NCI-H2029 treated with DMSO at 0.1 percent for 48 hours (cell line): ENCODE results near the gene SRGAP1.
"Not testable (repeated sequence)": the region's sequence is repeated elsewhere in the genome, so short reads cannot be mapped to it uniquely, and the experiment has no call there.

ENCODE experiments used
- DNase-seq: peaks from one replicate; lab custom pipeline; 2025; lab: John Stamatoyannopoulos, UW

The SRGAP1 gene

DNA sequence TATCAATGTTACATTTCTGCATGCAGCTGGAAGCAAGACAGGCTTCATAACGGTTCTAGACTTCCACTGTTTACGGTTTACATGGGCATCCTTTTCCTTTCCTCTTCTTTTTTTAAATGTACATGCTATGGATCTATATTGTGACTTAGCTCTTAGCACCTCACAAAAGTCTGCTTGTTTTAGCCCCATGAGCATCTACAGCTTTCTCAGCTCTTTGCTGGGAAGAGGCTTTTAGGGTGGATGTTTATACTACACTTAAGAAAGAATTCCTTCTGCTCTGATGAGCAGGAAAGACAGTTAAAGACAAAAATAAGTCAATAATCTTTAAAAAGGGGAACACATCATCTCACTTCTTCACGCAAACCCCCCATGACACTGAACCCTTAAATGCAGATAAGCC is 326.2 kb downstream of the SRGAP1 start:
- no peak for DNase-seq

DNA sequence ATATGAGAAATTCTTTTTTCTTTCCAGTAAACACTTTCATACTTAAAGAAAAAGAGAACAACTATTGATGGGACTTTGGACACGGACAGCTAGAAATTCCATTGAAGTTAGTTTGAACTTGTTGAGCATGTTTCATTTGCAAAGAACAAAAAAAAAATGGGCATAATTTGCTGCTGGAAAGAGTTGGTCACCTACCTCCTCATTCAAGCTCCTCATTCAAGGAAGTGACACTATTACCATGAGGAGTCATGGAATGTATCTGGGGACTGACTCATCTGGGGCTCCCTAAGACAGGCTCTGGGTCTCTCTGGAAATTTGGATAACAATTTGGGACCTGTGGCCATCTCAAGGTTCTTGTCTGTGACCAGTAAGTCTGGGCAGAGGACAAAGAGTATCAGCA is 327.2 kb downstream of the SRGAP1 start:
- DNase-seq, result no peak

DNA sequence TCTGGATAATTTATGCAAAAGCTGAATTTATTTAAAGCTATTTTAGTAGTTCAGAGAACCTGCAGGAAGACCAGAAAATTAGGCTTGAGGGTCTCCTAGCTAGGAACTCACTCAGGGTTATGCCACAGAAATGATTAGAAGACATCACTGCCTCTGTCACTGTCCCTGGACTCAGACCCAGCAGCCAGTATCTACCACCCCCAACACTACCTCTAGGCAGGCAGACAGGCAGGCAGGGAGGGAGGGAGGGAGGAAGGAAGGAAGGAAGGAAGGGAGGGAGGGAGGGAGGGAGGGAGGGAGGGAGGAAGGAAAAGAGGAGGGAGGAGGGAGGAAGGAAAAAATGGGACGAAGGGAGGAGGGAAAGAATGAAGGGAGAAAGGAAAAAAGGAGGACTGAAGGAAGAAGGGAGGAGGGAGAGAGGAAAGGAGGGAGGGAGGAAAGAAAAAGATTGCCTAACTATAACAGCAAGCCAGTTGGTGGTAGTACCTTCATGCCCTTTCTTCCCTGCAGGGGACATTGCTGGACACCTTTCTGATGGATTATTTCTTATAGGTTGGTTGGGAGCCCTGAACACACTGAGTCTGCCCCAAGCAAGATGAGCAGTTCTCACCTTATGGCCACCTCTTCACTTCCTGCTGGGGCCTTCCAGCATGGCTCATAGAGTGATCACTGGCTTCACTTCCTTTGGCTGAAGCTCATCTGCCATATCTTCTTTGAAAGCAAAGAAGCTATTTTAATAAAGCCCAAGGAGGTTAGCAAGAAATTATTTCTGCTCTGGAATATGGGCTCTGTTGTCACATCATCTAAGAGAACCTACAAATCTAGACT is 327.9 kb downstream of the SRGAP1 start:
- DNase-seq, result no peak

DNA sequence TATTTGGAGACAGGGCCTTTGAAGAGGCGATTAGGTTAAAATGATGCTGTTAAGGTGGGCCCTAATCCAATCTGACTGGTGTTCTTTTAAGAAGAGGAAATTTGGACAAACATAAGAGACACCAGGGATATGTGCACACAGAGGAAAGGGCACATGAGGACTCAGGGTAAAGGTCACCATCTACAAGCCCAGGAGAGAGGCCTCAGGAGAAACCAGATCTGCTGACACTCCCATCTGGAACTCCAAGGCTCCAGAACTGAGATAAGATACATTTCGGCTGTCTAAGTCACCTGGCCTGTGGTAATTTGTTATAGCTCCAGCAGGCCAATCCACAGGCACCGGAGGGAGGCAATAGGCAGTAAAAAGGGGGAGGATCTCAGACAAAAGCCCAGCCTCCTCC is 329.0 kb downstream of the SRGAP1 start:
- DNase-seq, result no peak

DNA sequence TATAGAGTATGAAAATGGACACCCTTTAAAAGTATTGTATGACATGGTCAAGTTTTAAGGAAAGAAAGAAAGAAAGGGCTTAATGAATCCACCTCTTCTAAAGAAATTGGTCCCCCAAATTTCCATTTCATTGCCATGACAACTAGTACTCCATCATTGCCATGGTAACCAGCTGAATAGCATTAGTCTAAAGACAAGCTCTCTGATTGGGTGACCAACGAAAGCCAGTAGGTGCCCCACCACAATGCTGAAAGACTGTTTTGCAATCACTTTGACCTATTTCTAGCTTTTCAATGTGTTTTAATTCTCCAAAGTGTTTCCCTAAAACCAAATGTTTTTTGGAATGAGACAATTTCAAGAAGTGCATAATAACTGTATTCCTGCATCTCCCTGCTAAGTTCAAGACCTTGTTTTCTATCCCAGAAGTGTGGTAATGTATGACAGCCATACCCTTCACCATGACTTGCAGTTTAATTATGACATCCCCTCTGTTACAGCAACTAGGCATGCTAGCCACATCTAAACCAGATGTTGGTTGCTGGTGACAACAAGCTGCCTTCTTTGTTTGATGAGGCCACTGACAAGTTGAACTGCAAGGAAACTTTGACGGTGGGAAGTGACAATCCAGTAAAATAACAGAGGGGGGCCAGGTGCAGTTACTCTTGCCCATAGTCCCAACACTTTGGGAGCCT is 330.9 kb downstream of the SRGAP1 start:
- DNase-seq, result no peak

DNA sequence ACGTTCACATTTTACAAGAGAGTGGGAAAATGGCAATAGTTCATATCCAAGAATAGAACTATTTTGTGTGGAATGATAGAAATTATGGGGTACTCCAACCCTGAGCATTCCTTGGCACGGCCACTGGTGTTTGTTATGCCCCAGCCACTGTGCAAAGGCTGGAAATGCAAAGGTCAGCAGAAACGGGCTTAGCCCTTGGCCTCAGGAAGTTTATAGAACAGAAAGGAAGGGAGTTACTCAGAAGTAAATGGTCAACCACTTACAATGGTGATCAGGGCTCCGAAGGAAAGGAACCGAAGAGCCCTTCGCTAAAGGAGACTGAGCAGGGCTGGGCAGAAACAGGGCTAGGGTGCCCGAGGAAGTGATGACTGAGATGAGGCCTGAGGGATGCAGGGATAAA is 332.5 kb downstream of the SRGAP1 start:
- no peak for DNase-seq

DNA sequence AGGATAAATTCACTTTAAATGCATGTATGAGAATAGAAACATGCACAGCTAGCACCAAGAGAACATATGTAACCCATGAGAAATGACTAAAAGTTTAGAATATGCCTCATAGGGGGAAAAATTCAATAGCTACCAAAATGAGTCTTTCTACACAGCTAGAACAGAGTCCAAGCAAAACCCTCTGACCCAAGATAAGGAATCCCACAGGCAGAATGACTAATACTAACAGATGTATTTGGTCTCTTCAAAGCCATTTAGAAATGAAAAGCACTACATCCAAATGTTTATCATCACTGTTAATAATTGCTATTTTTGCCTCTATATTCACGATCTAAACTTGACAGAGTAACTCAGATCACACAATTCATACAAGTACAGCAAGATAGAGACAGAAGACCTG is 333.6 kb downstream of the SRGAP1 start:
- no peak for DNase-seq

DNA sequence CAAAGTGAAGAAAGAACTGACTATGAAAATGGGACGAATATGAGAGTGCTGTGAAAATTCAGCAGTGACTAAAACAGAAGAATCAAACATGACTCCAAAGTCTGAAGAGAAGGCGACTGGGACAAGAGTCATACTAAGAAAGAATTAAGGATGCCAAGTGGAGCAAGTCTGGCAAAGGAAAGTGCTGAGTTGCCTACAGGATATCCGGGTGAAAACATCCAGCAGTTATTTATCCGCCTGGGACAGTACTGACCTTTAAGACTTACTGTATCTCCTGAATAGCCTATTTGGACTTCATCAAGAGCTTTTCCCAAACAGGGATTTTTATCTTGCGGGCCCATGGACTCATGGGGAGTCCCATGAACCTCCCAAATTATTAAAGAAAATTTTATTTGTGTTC is 336.5 kb downstream of the SRGAP1 start:
- DNase-seq, result no peak

DNA sequence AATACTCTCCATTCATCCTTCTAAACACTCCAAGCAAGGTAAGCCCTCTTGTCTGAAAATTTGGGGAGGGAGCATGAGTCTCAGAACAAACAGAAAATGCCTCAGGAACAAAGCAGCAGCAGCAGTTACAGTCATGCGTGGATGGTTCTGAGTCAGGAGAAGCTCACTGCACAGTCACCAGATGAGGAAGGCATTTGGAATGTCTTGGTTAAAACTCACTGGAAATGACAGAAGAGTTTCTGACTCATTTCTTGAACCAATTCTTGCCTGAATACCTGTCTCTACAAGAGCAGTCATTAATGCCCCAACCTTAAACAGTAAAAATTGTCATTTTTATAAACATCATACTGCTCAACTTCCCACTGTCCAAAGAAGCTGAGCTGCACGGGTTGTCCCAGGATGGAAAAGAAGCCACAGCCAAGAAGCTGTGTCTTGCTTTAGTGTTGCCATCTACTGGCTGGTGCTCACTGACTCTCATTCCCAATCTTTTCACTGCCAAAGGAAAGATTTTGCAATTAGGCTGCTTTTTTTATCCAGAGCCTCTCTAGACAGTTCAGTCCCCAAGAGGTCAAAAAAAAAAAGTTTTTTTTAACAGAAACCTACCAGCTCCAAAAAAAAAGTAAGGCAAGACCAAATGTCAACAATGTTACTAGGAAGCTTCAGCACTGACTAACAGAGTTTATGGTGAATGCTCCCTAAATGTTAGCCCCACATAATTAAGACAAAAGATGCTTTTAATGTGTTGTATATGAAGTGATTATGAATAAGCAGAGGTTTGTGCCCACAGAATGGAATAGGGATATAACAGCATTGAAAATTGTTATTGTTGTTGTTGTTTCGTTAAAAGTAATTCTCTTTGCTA is 337.2 kb downstream of the SRGAP1 start:
- DNase-seq, result no peak

DNA sequence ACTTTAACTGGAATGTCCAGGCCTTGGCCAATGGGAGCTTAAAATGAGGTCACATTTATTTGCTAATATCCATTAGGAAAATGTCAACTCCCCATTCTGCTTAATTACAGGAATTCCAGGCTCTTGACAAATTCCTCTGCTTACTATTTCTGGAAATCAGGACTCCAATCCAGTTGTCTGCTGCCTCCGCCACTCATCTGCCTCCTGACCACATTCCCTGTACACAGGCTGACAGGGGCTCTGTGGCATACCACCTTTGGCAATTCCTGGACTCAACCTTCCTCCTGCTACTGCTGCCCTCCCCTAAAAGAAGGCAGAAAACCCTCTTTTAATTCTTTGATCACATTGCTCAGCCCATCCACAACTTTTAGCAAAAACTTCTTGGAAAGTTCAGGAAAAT is 339.7 kb downstream of the SRGAP1 start:
- no peak for DNase-seq

DNA sequence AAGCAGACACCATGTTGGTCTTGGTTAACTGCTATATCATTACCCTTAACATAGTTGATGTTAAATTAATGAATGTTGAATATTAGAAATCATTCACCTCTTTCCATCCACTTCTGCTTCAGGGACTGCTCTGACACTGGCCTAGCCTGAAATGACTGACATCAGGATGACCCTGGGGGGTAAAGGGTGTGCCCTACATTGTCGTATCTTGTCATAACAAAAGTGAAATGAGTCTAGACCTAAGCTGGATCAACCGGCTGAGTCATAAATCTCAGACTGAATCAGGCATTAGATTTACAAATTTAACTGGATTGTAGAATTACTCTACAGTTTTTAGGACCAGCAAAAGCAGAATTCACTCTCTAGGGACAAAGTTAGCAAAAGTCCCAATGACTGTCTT is 342.3 kb downstream of the SRGAP1 start:
- no peak for DNase-seq

DNA sequence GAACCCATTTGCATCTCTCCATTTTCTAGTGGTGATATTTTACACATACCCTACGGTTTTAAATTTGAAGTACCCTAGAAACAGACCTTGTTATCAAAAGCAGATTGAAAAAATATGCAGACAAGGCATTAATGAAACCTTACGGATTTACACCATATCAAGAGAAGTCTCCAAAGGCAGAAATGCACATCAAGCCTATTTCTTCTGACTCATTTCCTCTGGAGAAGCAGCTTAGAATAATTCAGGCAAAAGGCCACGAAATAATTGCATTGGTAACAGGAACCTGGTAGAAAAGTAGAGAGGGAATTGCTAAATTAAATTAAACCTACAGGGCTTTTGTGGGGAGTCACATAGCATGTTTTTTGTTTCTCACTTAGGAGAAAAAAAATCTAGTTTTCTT is 342.9 kb downstream of the SRGAP1 start:
- DNase-seq, result no peak

DNA sequence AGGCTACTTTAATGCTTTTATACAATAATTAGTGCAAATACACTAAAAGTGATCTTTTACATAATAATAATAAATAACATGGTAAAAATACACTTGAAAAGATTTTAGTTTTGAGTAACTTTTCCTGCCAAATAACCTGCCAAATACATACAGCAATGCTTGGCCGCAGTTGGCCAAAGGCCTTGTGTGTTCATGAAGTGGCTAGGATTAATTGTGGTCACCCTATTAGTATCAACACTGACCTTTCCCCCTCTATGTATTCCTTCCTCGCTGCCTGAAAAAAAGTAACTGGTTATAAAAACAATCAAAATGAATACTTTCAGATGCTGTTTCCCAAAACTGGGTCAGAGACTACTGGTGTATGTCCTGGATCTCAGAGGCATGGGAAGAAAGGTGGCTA is 343.3 kb downstream of the SRGAP1 start:
- DNase-seq, result no peak

DNA sequence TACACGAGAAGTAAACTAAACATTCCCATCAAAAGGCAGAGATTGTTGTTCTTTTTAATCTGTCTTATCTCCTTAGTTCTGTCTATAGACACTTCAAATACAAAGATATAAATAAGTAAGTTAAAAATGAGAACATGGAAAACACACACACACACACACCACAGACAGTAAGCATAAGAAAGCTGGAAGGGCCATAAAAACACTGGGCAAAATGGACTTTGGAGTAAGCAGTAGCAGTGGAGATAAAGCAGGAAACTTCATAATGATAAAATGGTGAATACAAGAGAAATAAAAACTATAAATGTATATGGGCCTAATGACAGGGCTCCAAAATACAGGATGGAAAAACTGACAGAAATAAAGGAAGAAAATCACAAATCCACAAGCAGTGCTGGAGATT is 345.0 kb downstream of the SRGAP1 start:
- DNase-seq, result no peak

DNA sequence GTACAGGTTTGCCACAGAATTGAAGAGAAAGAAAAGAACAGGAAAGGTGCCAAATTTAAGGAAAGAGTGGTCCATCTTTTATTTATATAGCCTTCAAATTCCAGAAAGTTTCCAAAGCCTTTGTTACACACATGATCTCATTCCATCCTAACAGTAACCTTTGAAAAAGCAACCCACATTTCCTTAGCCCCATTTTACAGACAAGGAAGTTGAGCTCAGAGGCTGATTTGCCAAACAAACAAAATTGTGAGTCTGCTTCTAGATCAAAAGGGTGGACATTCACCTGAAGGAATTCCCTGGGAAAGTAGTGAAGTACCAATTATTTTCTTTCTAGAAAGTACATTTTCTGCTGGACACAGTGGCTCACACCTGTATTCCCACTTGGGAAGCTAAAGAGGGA is 345.6 kb downstream of the SRGAP1 start:
- DNase-seq, result no peak

DNA sequence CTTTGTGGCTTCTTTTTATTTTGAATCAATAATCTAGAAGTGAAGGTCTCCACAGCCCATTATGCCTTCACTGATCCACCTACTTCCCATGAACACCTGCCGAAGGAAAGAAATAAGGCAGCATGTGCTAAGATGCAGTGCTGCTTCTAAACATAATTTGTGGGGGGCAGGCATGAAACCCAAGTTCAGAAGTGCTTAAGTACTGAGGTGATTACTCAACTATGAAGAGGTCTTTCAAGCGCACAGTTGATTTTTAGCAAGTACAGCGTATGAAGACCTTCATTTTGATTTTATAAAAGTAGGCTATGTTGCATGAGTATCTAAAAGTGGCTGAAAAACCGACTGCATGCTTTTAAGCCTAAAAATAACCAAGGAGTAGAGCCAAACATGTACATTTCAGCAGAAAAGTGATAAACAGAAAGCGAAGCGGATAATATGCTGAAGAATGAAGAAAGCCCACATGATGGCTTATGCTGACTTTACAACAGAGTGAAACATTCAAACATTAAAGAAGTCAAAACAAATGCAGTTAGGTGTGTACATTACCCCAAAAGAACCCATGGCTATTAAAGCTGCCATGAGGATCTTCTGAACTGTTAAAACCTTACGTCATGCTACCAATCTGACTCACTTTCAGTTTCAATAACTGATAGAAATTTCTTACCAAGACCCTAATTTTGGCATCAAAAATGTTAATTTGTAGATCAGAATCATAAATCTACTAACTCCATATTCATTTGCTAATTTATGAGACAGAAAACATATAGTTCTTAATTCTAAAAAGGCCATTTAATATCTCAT is 348.3 kb downstream of the SRGAP1 start:
- no peak for DNase-seq

DNA sequence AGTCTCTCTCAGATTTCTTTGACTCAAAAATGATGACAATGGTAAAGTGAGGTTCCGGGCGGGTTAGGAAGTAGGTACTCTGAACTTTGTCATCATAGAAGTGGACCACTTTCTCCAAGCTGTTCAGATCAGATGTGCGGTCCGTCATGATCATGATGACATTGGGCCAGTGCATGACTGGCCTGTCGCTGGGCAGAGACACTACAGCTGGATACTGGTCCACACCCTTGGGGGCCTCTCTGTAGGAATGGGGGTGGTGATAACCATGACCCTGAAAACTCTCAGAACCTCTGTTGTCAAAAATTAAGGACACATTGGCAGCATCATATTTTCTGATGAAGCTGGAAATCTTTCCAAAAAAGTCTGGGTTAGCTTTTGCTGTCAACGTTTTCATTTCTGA is 349.4 kb downstream of the SRGAP1 start:
- no peak for DNase-seq

DNA sequence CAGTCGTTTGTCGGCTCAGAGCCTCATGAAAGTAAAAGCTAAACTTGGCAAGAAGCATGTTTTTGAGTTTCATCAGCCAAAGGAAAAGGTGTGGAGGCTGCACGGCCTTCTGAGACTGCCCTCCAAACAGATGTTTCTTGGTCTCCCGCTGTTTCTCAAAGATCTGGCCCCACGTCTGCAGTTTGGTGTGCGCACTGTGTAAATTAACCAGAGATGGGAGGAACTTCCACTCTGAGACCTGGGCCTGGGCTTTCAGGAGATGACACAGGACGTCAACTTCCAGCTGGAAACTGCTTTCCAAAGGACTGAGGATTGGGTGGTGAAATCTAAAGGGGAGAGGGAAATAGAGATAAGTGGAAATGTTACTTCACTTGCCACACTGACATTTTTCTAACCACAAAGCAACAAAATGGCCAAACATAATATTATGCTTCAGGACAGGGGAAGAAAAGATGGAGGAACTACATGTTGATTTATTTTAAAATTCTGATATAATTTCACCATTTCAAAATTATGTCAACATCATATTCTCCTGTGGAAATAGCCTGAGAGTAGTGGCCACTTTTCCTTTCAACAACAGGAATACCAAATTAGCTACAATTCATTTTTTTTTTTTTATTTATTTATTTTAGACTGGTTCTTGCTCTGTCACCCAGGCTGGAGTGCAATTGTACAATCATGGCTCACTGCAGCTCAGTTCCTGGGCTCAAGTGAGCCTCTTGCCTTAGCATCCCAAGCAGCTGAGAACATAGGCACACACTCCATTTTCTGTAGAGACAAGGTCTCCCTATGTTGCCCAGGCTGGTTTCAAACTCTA is 350.0 kb downstream of the SRGAP1 start:
- no peak for DNase-seq

DNA sequence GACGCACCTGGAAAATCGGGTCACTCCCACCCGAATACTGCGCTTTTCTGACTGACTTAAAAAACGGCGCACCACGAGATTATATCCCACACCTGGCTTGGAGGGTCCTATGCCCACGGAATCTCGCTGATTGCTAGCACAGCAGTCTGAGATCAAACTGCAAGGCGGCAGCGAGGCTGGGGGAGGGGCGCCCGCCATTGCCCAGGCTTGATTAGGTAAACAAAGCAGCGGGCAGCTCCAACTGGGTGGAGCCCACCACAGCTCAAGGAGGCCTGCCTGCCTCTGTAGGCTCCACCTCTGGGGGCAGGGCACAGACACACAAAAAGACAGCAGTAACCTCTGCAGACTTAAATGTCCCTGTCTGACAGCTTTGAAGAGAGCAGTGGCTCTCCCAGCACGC is 351.3 kb downstream of the SRGAP1 start:
- not testable (repeated sequence) for DNase-seq

DNA sequence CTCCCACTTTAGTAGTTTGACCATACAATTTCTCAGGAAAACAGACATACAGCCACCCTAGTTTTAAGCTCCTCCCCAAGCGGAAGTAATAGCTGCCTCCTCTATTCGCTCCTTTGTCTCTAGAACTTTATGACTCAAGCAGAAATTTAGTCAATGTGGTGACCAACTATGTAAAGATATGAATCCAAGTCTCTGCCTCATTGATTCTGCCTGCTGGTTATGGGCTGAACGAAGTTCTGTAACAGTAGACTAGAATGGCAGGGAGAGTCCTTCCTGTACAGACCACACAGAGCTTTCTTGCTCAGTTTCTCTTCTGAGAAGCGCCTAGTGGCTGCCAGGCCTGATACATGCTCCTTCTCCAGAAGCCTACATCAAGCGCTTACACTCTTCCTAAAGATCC is 358.5 kb downstream of the SRGAP1 start:
- DNase-seq, result no peak

DNA sequence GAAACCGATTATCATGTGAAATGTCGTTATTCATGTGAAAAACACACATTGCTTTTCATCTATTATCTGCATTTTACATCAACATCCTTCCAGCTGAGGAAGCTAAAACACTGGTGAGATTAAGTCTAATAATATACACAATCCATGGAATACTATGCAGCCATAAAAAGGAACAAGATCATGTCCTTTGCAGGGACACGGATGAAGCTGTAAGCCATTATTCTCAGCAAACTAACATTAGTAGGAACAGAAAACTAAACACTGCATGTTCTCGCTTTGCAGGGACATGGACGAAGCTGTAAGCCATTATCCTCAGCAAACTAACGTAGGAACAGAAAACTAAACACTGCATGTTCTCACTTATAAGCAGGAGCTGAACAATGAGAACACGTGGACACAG is 359.3 kb downstream of the SRGAP1 start:
- DNase-seq, result no peak
